Measurements from ENCODE around the gene TCF21.

GRCh38 chr6:133937909-133938308, 49.0 kb downstream of the TCF21 start:
- no peak for TF ChIP-seq JUN (IDR thresholded peaks at IDR 0.05)
- TF ChIP-seq CTCF (IDR thresholded peaks at IDR 0.05), result no peak
- no peak for TF ChIP-seq MAX (IDR thresholded peaks at IDR 0.05)
- no peak for TF ChIP-seq HMGXB4 (CRISPR knock-in tag; IDR thresholded peaks at IDR 0.05; ENCODE audit: borderline replicate concordance)
- no peak for TF ChIP-seq CHD4 (IDR thresholded peaks at IDR 0.05; ENCODE audit: borderline replicate concordance)
- no peak for TF ChIP-seq HDAC2 (IDR thresholded peaks at IDR 0.05)
- TF ChIP-seq RNF2 (IDR thresholded peaks at IDR 0.05; ENCODE audit: borderline replicate concordance, low read depth), result no peak
- no peak for TF ChIP-seq EHMT2 (IDR thresholded peaks at IDR 0.05; ENCODE audit: low read depth)
